ENCODE measurements around the gene APEX2. TPM values are rescaled to one million over a fixed set of nuclear protein-coding genes. Genes with fewer than 3 reads are reported as not detected.

The APEX2 gene
- total RNA-seq, 4 donors from 2014 or later = 12.4 to 25.2 (median 22.0) TPM

GRCh38 chrX:55011294-55011693 is 11.1 kb downstream of the APEX2 start:
- no peaks in the 10 kb centered on the region for H3K36me3 ChIP-seq
- H3K4me3 ChIP-seq = no peak overlapping the region
- TF ChIP-seq EP300 (IDR thresholded peaks at IDR 0.05) = no peak
- no peaks in the 10 kb centered on the region for H3K9me3 ChIP-seq
- no peak for DNase-seq (ENCODE audit: low spot score in 2 of 2)
- 46% methylated on average over 2 of the region's 2 CpGs for WGBS
- peaks cover 28% of the 10 kb centered on the region for H3K4me1 ChIP-seq
- no peak overlapping the region for H3K27ac ChIP-seq
- no peaks in the 10 kb centered on the region for H3K27me3 ChIP-seq

- WGBS = 87% methylated on average over 4 of the region's 4 CpGs
- TF ChIP-seq POLR2AphosphoS5 (IDR thresholded peaks at IDR 0.05) (no peak), EP300 (IDR thresholded peaks at IDR 0.05) (no peak), POLR2A (IDR thresholded peaks at IDR 0.05) (no peak)
- TF ChIP-seq, protein P1, sequence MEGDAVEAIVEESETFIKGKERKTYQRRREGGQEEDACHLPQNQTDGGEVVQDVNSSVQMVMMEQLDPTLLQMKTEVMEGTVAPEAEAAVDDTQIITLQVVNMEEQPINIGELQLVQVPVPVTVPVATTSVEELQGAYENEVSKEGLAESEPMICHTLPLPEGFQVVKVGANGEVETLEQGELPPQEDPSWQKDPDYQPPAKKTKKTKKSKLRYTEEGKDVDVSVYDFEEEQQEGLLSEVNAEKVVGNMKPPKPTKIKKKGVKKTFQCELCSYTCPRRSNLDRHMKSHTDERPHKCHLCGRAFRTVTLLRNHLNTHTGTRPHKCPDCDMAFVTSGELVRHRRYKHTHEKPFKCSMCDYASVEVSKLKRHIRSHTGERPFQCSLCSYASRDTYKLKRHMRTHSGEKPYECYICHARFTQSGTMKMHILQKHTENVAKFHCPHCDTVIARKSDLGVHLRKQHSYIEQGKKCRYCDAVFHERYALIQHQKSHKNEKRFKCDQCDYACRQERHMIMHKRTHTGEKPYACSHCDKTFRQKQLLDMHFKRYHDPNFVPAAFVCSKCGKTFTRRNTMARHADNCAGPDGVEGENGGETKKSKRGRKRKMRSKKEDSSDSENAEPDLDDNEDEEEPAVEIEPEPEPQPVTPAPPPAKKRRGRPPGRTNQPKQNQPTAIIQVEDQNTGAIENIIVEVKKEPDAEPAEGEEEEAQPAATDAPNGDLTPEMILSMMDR (IDR thresholded peaks at IDR 0.05) = no peak
- no peaks in the 10 kb centered on the region for H3K27me3 ChIP-seq
- DNase-seq (ENCODE audit: low spot score in 2 of 2) = no peak
- no peaks in the 10 kb centered on the region for H3K4me1 ChIP-seq
- H3K4me3 ChIP-seq = no peak overlapping the region
- H3K9me3 ChIP-seq = no peaks in the 10 kb centered on the region
- H3K27ac ChIP-seq = no peak overlapping the region
- H3K36me3 ChIP-seq = no peaks in the 10 kb centered on the region
Measured at GRCh38 chrX:55014897-55015299, 14.7 kb downstream of the APEX2 start.

- H3K4me3 ChIP-seq = no peak overlapping the region
- H3K9me3 ChIP-seq = no peaks in the 10 kb centered on the region
- TF ChIP-seq, protein P1 (IDR thresholded peaks at IDR 0.05) = no peak
- TF ChIP-seq POLR2AphosphoS5 (IDR thresholded peaks at IDR 0.05) (no peak), EP300 (IDR thresholded peaks at IDR 0.05) (no peak), POLR2A (IDR thresholded peaks at IDR 0.05) (no peak)
- no peaks in the 10 kb centered on the region for H3K36me3 ChIP-seq
- no peak overlapping the region for H3K27ac ChIP-seq
- no peak for DNase-seq (ENCODE audit: low spot score in 2 of 2)
- no peaks in the 10 kb centered on the region for H3K27me3 ChIP-seq
- no peaks in the 10 kb centered on the region for H3K4me1 ChIP-seq
Measured at GRCh38 chrX:55026143-55026542, 26.0 kb downstream of the APEX2 start.

DNA sequence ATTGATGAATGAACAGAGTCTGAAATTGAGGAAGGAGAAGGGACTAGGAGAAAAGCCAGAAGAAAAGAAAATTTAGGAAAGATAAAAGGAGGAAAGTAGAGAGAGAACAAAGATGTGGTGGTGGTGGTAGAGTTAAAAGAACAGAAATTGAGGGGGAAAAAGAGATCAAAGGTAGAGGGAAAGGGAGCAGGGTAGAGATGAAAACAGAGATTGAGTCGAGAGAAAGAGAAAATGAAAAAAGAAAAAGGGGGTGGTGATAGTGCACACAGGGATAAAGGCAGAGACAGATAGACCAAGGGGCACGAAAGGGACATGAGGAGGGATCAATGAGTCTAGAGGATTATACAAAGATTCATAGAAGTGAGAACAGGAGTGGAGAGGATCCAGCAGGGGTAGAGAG is 26.7 kb downstream of the APEX2 start:
- H3K9me3 ChIP-seq = no peaks in the 10 kb centered on the region
- 50% methylated on average over 2 of the region's 2 CpGs for WGBS

DNA sequence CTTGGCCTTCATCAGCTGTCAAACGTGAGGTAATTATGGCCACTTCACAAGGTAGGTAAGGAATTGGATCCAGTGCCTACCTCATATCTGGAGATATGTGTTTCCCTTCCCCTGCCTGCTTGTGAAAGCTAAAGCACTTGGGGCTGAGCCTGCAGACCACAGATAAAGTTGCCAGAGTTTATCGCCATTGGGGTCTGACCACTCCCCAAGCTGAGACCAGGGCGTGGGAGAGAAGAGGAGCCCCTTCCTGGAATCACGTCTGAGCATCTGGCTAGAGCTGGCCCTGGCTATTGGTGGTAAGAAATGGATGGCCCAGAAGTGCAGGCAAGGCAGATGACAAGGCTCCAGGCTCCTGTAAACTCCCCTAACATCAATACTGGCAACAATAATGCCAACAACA is 27.9 kb downstream of the APEX2 start:
- H3K4me1 ChIP-seq = no peaks in the 10 kb centered on the region
- DNase-seq (ENCODE audit: low spot score in 2 of 2) = no peak
- TF ChIP-seq POLR2A (IDR thresholded peaks at IDR 0.05) (no peak), POLR2AphosphoS5 (IDR thresholded peaks at IDR 0.05) (no peak)
- no peak overlapping the region for H3K27ac ChIP-seq
- H3K36me3 ChIP-seq = no peaks in the 10 kb centered on the region
- H3K27me3 ChIP-seq = no peaks in the 10 kb centered on the region
- no peaks in the 10 kb centered on the region for H3K9me3 ChIP-seq
- H3K4me3 ChIP-seq = no peak overlapping the region
- 64% methylated on average over 4 of the region's 4 CpGs for WGBS

More for the DNA sequence above, 26.7 kb downstream of the APEX2 start:
- Histone ChIP-seq H3K36me3 (no peaks in the 10 kb centered on the region), H3K27ac (no peak overlapping the region), H3K4me3 (no peak overlapping the region), H3K27me3 (no peaks in the 10 kb centered on the region), H3K4me1 (no peaks in the 10 kb centered on the region)
- TF ChIP-seq EP300 (IDR thresholded peaks at IDR 0.05) (no peak), POLR2A (IDR thresholded peaks at IDR 0.05) (no peak), POLR2AphosphoS5 (IDR thresholded peaks at IDR 0.05) (no peak)
- TF ChIP-seq, protein P1 (IDR thresholded peaks at IDR 0.05) = no peak
- DNase-seq (ENCODE audit: low spot score in 2 of 2) = no peak

GRCh38 chrX:55028611-55029010 is 28.4 kb downstream of the APEX2 start:
- H3K27me3 ChIP-seq = no peaks in the 10 kb centered on the region
- no peaks in the 10 kb centered on the region for H3K36me3 ChIP-seq
- H3K9me3 ChIP-seq = no peaks in the 10 kb centered on the region
- H3K4me1 ChIP-seq = no peaks in the 10 kb centered on the region
- DNase-seq (ENCODE audit: low spot score in 2 of 2) = no peak
- H3K4me3 ChIP-seq = no peak overlapping the region
- H3K27ac ChIP-seq = no peak overlapping the region
- no peak for TF ChIP-seq POLR2A (IDR thresholded peaks at IDR 0.05)
- no peak for TF ChIP-seq POLR2AphosphoS5 (IDR thresholded peaks at IDR 0.05)
- TF ChIP-seq, protein P1 (IDR thresholded peaks at IDR 0.05) = no peak
- no peak for TF ChIP-seq EP300 (IDR thresholded peaks at IDR 0.05)
